Heart left ventricle (tissue), 13 donors: Measurements from ENCODE around the gene SF3A2.

Experiments
- CTCF ChIP-seq, 12 donors: fragments of 200-600 bp; sonication (generic) in 4 of 12; IDR thresholded peaks; one replicate each; pipeline versions ENCODE4 v1.5.0 to v1.8.0; 2018 to 2022; ENCODE audit warnings: antibody characterized with exemption in 12 of 12, mild to moderate bottlenecking in 5 of 12
- POLR2A ChIP-seq, 2 donors: fragments of 450-650 bp; IDR thresholded peaks; one replicate each; pipeline ENCODE4 v1.6.1; 2017; ENCODE audit warnings: antibody characterized with exemption in 2 of 2, mild to moderate bottlenecking in 2 of 2, moderate library complexity in 2 of 2
- donor health status: ischemic (EF 13 %, LVEDD 7.1; RV severe dilation, severe dysfunction).
- donor health status: DM: no; HTN: yes; CAD: no.
- donor health status: DM: no; HTN: no; CAD: no.
- donor health status: ischemic (EF 25% LVEDD 6.9; RV normal size, moderate dysfunction).
- donor health status: ischemic (EF 25% LVEDD 5.7; RV mildly dilated, moderate dysfunction).
- donor health status: ischemic (EF 35%, LVEDD 5.7; RV mildly dilated, moderate dysfunction).
- donor health status: nonischemic (EF 11% LVEDD 7.7; RV severe dilation, severe dysfunction).
- donor health status: DM: yes; HTN: yes; CAD: no.
- donor health status: PGD.
- donor health status: ischemic (EF 29% LVEDD 5.4; RV normal size, mild dysfunction).
- donor health status: nonischemic (EF 23%, LVEDD 6.1; RV moderate dilation, normal function).

- TF ChIP-seq CTCF (IDR thresholded peaks at IDR 0.05) = no peak
- TF ChIP-seq POLR2A (IDR thresholded peaks at IDR 0.05) = no peak
Measured at GRCh38 chr19:2191456-2192310, 44.9 kb upstream of the SF3A2 start.
